Lower leg skin (tissue), 4 donors: ENCODE data around the gene UNC45A. TPM values are rescaled to one million over a fixed set of nuclear protein-coding genes. Genes with fewer than 3 reads are reported as not detected.
A peak's percentile ranks its signal among the peaks of the same experiment; 100 is the strongest.

Experiments
- DNase-seq, 2 donors: peaks; one replicate each; pipeline ENCODE4 v3.0.0-alpha.2; 2019; ENCODE audit warnings: low spot score in 2 of 2
- H3K4me3 ChIP-seq: fragments of 200-600 bp; sonication (generic); 2 replicates; pipeline ENCODE4 v1.5.1; 2017; ENCODE audit warnings: mild to moderate bottlenecking, low read depth; ENCODE audit not compliant: poor library complexity, severe bottlenecking
- POLR2A ChIP-seq, 2 donors: fragments of 450-650 bp; IDR thresholded peaks; one replicate each; pipeline ENCODE4 v1.6.1; 2016 to 2017; ENCODE audit warnings: antibody characterized with exemption in 2 of 2, mild to moderate bottlenecking in 1 of 2, moderate library complexity in 1 of 2
- WGBS, 2 donors: methylation state at CpG; one replicate each; pipeline ENCODE4 v1.1.5; 2018; 5-methylcytosine and 5-hydroxymethylcytosine counted together
- intact Hi-C: fragments of 100-400 bp; cut with DNase I; formaldehyde crosslinking; loops from one replicate; pipeline ENCODE4 v1.15.0; 2023; ENCODE audit warnings: low total_unique reads
- total RNA-seq, 4 donors: library from RNA; depleted of rRNA; stranded (reverse); fragments of >200 nt; gene quantifications; one replicate each; pipeline ENCODE4 v1.1.0, GENCODE V29; 2016
- TF ChIP-seq, protein P1 (sequence below), 3 donors: fragments of 450-650 bp; IDR thresholded peaks; one replicate each; pipeline ENCODE4 v1.5.1; 2016; ENCODE audit warnings: antibody characterized with exemption in 3 of 3, mild to moderate bottlenecking in 3 of 3, moderate library complexity in 2 of 3

UNC45A gene
- total RNA-seq, 4 donors from 2014 or later: 56.5 to 79.1 (median 68.2) TPM

DNA sequence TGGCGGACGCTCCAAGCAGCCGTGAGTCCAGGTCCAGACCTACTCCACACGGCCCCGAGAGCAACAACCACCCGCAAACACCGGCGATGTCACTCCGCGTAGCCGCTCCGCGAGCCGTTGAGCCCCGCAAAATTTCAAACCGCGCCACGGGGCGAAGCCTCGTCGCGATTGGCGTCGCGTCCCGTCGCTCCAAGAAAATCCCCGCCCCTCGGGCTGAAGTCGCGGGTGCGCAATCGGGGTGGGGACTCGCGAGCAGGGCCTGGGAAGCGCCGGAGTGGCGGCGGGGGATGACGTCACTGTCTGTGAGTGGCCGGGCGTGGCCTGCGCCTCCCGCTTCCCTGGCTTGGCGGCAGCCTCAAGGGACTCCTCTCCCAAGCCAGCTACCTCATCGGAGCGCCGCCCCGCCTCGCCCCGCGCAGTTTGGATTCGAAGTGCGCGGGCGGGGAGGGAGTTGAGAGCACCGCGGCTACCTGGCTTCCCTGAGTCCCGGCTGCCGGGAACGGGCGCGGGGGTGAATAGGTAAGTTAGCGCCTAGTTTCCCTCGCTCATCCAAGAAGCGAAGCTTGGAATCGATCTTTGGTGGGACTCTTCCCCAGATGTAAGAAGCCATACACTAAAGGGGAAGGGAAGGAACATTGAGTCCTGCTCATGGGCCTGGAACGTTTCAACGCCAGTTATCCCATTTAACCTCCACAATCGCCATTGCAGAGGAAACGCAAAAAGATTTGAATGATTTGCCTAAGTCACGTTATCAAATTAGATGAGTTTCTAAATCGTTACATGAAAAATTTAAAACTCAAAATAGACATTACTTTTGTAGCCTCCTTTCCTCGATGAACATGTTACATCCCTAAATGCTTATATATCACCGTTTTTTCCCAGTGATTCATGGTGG is 59.6 kb downstream of the UNC45A start, which contains the start of gene PRC1:
Gene PRC1 (minus strand): TSS at position 119 of the 895 bp plus-strand sequence. CDS start 118 bp downstream, at position 1.
- peak; percentile 96 to 100 for DNase-seq
- intact Hi-C loops: loop anchor here (5.0 kb wide), 1 partner anchor 37 kb away; no protein-coding TSS in a partner anchor
- no peak for TF ChIP-seq POLR2A (IDR thresholded peaks at IDR 0.05)
- TF ChIP-seq, protein P1, sequence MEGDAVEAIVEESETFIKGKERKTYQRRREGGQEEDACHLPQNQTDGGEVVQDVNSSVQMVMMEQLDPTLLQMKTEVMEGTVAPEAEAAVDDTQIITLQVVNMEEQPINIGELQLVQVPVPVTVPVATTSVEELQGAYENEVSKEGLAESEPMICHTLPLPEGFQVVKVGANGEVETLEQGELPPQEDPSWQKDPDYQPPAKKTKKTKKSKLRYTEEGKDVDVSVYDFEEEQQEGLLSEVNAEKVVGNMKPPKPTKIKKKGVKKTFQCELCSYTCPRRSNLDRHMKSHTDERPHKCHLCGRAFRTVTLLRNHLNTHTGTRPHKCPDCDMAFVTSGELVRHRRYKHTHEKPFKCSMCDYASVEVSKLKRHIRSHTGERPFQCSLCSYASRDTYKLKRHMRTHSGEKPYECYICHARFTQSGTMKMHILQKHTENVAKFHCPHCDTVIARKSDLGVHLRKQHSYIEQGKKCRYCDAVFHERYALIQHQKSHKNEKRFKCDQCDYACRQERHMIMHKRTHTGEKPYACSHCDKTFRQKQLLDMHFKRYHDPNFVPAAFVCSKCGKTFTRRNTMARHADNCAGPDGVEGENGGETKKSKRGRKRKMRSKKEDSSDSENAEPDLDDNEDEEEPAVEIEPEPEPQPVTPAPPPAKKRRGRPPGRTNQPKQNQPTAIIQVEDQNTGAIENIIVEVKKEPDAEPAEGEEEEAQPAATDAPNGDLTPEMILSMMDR (IDR thresholded peaks at IDR 0.05): peak in 1 of 3 donors; percentile 43
- H3K4me3 ChIP-seq: peak within 1 kb of the TSS; percentile 94
- 0 to 1% methylated on average over 54 to 75 of the region's 75 CpGs for WGBS, 2 donors

DNA sequence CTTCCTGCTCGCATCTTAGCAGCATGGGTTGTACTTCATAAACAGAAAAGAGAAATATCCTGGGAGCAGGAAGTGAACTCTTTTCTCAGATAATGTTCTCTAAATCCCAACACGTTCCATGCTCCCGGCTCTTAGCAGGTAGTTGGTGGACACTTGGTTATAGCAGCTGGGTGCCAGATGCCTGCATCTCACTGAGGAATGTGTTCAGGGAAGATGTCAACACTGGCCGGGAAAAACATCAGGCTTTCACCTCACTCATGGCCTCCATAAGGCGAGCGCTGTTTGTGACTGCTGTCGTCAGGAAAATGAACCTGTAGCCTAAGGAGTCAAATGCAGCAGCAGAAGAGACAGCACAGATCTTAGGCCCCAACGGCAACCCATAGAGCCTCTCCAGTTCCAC is 63.7 kb downstream of the UNC45A start:
- 72 to 85% methylated on average over 8 of the region's 8 CpGs for WGBS, 2 donors
- no peak overlapping the region for H3K4me3 ChIP-seq
- TF ChIP-seq, protein P1 (IDR thresholded peaks at IDR 0.05): no peak
- TF ChIP-seq POLR2A (IDR thresholded peaks at IDR 0.05): no peak
- DNase-seq: no peak
- intact Hi-C loops: no loop called here

GRCh38 chr15:91001209-91001608 is 66.1 kb downstream of the UNC45A start:
- 89% methylated on average over 3 of the region's 3 CpGs for WGBS, 2 donors
- intact Hi-C loops: no loop called here
- TF ChIP-seq, protein P1 (IDR thresholded peaks at IDR 0.05): no peak
- no peak for TF ChIP-seq POLR2A (IDR thresholded peaks at IDR 0.05)
- no peak overlapping the region for H3K4me3 ChIP-seq
- DNase-seq: no peak

Other genes starting within 250 kb of the UNC45A start
- 1 to 10 TPM in 1 of 4 donors, under 1 TPM in 3; 0.30 to 2.0 (median 0.45) TPM for gene BLM, start 217.9 kb upstream of the UNC45A start, total RNA-seq
- gene FURIN, start 66.7 kb upstream of the UNC45A start, total RNA-seq: 100 to 1,000 TPM; 114 to 163 (median 149) TPM
- 10 to 100 TPM in 2 of 4 donors, 1 to 10 TPM in 2; 3.6 to 17.9 (median 11.0) TPM for gene FES, start 50.8 kb upstream of the UNC45A start, total RNA-seq
- gene MAN2A2, start 32.0 kb upstream of the UNC45A start, total RNA-seq: 10 to 100 TPM; 21.8 to 43.5 (median 27.4) TPM
- gene HDDC3, start 2.7 kb upstream of the UNC45A start, total RNA-seq: 10 to 100 TPM; 12.0 to 21.1 (median 19.4) TPM
- gene RCCD1, start 19.6 kb downstream of the UNC45A start, total RNA-seq: 10 to 100 TPM; 11.0 to 24.5 (median 14.1) TPM
- 10 to 100 TPM; 16.3 to 24.4 (median 19.5) TPM for gene PRC1, start 59.2 kb downstream of the UNC45A start, total RNA-seq
- 10 to 100 TPM in 3 of 4 donors, 1 to 10 TPM in 1; 9.5 to 16.4 (median 12.9) TPM for gene VPS33B, start 87.3 kb downstream of the UNC45A start, total RNA-seq
- 1 to 10 TPM in 2 of 4 donors, under 1 TPM in 2; 0.42 to 2.3 (median 0.88) TPM for gene SV2B, start 165.0 kb downstream of the UNC45A start, total RNA-seq